GM10266 (cell line): ENCODE data around the gene HIPK1.

Source experiments
- DNase-seq: peaks from one replicate; pipeline ENCODE4 v3.0.0; 2012; ENCODE audit errors: extremely low spot score
- CTCF ChIP-seq: IDR thresholded peaks from 2 replicates; pipeline ENCODE4 v1.5.1; 2012; ENCODE audit warnings: mild to moderate bottlenecking, low read depth; ENCODE audit not compliant: control insufficient read depth, insufficient read depth; ENCODE audit errors: missing control alignments

The HIPK1 gene

GRCh38 chr1:113983391-113983790 is 54.3 kb downstream of the HIPK1 start:
- DNase-seq, result no peak
- no peak for TF ChIP-seq CTCF

GRCh38 chr1:113983826-113984225 is 54.7 kb downstream of the HIPK1 start:
- no peak for DNase-seq

GRCh38 chr1:113984710-113985109 is 55.6 kb downstream of the HIPK1 start:
- no peak for TF ChIP-seq CTCF
- no peak for DNase-seq

More at GRCh38 chr1:113983826-113984225, 54.7 kb downstream of the HIPK1 start:
- no peak for TF ChIP-seq CTCF

- TF ChIP-seq CTCF, result no peak
- DNase-seq, result no peak
Measured at GRCh38 chr1:113986802-113987201, 57.7 kb downstream of the HIPK1 start.

GRCh38 chr1:113987259-113987658 is 58.1 kb downstream of the HIPK1 start:
- no peak for TF ChIP-seq CTCF
- no peak for DNase-seq

GRCh38 chr1:113990530-113990929 is 61.4 kb downstream of the HIPK1 start:
- no peak for TF ChIP-seq CTCF

GRCh38 chr1:113990961-113991360 is 61.8 kb downstream of the HIPK1 start:
- TF ChIP-seq CTCF, result no peak
- no peak for DNase-seq

More at GRCh38 chr1:113990530-113990929, 61.4 kb downstream of the HIPK1 start:
- DNase-seq, result no peak
